HG03103 (cell line): ENCODE measurements around the gene DMD.
"Not testable (repeated sequence)": the region's sequence is repeated elsewhere in the genome, so short reads cannot be mapped to it uniquely, and the experiment has no call there.

ENCODE experiments used
- ATAC-seq: cut with Tn5 transposase; IDR thresholded peaks from one replicate; pipeline ENCODE4 v1.9.1; 2021; ENCODE audit warnings: low read depth; ENCODE audit not compliant: unreplicated experiment

The DMD gene

DNA sequence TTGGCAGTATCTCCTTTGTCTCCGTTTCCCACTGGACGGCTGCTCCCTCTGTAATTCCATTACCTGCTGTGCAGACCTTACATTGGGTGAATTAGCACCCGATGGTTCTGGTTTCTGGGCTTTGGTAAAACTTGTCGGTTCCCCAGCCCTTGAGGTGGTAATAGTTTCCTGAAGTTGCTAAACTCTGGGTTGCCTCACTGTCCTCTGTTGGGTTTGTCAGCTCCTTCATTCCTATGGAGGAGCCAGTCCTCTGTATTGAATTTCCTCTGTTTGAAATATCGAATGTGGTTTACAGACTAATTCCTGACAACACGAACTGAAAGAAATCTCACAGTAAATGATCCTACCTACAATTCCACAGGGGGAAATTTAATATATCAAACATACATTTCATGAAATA lies 1548.2 kb downstream of the DMD start:
- ATAC-seq: no peak

DNA sequence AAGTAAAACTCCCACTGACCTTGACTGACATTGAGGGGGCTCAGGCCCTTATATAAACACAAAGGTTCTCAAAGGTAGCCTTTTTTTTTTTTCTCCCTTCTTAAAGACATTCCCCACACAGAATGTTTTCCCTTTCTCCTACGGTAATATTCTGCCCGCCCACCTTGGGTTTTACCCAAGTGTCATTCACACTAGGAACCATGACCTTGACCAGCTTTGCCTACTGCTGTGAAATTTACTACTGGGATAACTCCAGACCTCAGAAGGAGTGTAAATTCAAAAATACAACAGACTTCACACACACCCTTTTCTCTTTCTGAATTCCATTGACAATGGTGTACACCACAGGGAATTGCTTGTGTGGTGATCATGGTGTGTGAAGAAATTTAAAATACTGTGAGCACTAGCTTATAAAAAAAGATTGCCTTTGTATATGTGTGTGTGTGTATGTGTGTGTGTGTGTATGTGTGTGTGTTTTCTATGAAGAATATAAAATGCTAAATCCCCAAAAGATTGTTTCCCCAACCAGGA lies 1550.0 kb downstream of the DMD start:
- no peak for ATAC-seq

DNA sequence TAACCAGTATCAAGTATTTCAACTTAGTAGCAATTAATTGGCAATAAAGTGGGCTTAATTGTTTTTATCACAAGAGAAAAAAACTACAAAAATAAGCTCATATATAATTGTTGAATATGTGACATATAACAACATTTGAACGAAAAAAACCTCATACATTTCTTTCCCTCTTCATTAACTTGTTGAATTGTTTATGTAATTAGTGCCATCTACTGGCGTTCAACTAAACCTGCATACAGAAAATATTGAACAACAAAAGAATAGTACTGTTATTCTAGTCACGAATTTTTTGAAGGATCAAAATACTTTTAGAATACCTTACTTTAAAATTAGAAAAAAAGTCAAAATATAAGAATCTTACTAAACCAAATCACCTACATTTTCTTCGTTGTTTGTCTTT lies 1553.0 kb downstream of the DMD start:
- ATAC-seq: no peak

DNA sequence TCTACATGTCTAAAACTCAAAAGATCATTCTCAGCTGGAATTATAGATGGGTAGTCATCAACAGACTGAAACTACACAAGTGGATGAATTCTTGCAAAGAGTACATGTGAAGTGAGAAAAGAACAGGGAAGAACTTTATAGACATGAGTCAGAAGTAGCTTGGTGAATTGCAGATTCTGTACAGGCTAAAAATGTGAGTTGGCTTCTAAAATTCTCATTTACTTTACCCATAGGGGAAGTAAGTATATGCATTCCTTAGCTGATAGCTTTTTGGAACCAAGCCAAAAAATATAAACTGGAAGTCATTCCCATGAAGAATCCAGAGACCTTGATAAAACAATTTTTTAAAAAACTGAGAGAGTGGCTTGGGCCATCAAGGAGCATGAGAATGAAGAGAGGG lies 1555.3 kb downstream of the DMD start:
- no peak for ATAC-seq

DNA sequence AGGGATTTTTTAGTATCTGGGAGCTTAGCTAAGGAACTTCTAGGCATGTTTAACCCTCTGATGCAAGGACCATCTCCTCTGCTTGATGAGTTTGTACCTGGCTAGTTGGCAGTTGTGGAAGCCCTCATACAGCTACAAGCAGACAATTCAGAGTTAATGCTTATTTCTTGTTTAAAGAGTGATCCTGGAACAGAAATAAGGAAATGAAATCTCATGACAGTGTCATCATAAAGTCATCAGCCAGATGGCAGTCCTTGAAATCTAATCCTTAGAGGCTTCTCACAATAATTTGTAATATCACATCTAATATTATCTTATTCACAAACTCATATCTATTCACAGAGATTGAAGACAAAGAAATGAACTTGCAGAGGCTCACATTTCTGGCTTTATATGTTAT lies 1557.9 kb downstream of the DMD start:
- no peak for ATAC-seq

DNA sequence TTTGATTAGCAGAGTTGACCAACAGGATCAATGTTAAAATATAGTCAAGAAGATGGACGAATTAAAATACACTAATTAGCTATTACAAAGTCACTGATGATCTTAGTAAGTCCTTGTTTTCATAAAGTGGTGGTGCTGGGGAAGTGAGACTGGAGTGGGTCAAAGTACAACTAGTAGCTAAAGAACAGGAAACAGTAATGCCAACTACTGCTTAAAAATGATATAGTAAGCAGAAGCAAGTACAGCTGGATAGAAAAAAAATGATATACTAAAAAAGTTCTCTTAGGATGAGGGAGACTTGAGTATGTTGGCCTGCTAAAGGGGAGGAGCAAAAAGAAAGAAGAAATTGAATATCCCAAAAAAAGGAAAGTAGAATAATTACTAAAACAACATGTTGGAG lies 1558.7 kb downstream of the DMD start:
- ATAC-seq: no peak

DNA sequence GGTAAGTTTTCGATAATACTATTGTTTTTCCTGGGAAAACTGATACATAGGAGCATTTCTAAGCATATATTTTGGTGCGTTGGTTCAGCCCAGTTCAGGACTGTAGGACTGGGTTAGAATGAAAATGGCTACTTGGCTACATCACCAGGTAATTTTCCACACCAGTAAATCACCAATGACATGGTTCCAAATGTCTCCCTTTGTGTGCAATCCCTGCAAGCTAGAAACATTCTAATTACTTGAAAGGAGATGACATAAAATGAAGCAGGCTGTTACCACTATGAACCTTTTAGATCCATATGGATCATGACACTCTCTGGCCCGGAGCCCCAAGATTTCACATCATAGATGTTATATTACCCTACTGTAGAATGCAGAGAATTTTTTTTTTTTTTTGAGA lies 1562.1 kb downstream of the DMD start:
- no peak for ATAC-seq

DNA sequence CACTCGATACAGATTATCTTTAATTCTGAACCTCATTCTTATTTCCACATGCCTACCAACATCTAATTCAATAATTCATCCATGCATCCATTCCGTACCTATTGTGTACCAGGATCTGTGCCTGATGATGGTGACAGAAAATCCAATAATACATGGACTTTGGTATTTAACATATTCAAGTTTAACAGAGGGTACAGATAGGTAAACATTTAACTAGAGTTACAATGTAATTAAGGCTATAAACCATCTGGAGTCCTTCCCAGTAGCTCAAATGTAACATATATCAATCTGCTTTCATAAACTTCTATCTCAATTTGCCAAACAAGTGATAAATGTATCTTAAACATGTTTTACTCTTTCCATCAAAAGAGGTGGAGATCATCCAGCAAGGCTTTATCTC lies 1578.0 kb downstream of the DMD start:
- ATAC-seq: no peak

DNA sequence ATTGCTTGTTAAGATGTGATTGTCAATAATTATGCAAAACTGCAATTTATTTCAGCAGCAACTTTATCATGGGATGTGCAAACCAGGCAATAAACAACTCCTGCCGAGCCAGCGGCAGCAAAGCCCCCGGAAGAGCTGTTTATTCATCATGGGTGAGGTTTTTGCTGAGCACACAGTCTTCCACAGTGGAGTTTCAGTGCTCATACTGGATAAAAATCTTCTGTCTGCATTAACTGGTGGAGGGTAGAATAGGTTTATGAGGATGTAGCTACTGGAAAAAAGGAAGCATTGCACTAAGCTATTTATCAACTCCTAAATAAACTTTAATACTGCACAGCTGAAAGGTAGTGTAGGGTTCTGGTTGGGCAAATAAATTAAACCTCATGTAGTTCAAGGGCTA lies 1582.2 kb downstream of the DMD start:
- no peak for ATAC-seq

DNA sequence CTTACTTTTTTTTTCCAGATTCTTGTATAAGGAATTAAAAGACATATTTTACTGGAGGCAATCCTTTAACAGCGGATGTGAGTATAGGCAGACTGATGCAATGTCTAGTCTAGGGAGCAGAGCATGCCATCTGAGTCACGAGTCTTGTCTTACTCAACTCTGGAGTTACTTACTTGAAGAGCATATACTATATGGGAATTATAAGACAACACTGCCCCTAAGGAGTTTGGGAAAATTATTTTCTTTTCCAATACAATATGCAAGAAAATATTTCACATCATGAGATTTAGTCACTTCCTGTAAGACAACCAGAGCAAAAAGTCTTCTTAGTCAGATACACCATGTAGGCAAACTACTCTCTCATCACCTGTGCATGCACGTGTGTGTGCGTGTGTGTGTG lies 1602.2 kb downstream of the DMD start:
- no peak for ATAC-seq

DNA sequence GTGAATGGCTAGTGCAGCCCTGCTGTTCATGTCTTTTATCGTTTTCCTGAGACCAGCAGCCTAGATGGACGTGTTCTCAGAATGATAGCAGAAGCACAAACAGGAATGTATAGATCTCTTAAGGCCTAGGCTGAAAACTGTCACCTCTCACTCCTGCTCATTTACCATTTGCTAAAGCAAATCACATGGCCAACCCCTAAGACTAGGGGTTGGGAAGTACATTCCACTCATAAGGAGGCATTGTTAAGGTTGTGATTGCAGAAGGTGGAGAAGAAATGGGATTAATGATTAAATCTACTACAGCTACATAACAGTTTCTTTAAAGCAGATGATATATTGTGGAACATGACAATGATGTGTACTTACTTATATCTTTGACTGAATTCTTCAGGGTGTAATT lies 1602.7 kb downstream of the DMD start:
- no peak for ATAC-seq

DNA sequence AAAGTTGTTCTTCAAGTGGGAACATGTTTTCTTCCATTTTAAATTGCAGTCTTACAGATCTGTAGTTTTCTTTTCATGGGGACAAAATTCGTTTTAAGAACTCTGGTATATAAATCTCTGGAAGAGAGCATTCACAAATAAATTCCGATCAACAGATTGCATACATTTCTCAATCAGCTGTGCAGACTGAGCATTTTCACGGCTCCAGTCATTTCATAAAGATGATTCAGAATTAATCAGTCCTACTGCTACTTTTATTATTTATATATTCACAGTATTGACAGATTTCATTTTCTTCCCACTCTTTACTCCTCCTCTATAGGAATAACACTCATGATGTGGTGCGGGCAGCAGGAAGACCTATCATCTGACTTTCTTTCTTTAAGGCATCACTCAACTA lies 1604.6 kb downstream of the DMD start:
- no peak for ATAC-seq

DNA sequence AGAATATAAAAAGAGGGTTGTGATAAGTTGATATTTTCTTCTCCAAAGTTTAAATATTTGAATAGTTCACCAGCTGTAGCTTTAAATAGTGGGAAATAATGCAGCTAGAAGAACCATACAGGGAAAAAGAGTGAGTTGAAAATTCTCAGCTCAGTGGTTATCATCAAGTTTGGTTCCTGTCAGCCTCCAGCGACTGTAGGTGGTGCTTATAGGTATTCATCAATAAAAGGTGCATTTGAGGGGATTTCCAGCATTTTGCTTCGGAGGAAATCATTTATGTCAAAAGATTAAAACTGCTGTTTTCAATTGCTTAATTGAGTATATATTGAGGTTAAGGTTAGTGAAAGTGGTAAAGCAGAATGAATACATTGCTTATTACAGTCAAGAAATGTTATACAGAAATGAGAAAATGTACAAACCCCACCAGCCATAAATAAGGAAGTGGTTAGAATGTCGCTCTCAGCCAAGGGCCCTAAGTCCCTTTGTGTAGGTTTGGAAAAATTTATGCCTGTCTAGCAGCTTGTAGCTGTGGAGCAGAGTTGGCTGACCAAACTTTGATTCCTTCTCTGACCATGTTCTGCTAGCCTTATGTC lies 1606.6 kb downstream of the DMD start:
- ATAC-seq: peak; percentile 63

DNA sequence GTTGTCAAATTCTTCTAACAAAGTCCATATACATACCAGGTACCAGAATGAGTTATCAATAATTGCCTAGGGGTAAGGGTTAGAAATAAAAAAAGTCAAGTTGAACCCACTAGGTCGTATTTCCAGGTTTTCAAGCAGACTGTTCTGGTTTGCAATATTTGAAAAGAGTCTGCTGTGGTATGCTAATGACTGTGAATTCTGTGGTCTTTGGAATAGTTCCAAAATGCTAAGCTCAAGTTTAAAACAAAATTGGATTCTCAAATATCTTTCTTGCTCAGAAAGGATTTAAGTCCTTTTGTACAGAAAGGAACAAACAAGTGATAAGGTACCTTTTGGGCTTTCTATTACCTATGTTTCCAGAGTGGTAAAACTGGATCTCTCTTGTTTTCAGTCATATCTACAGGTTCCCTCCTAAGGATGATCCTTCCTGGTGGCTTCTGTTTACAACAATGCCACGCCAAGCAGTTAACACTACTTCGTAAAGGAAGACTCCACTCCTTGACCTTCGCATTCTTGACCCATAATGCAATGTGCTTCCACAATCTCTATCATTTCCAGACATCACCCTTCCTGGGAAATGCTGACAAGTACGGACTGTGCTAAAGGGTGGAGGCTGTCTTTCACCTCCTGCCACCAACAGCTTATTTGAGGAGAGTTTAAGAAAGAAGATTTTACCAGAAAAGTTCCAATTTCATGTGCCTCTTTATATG lies 1607.8 kb downstream of the DMD start:
- ATAC-seq: no peak

DNA sequence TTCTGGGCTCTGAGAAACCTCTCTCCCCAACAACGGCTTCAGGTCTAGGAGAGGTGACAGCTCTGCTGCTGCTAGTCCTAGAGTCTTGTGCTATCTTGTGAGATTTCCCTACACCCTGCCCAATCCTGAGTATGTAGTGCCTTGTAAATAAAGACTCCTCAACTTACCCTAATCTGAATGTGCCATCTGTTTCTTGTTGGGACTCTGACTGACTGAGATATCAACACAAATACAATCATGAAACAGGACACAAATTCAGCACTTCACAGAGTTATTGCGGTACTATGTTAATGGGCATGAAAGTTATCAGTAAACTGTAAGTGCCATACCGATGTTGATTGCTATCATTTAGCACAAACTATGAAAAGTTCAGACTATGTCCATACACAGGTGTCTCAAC lies 1610.5 kb downstream of the DMD start:
- no peak for ATAC-seq

DNA sequence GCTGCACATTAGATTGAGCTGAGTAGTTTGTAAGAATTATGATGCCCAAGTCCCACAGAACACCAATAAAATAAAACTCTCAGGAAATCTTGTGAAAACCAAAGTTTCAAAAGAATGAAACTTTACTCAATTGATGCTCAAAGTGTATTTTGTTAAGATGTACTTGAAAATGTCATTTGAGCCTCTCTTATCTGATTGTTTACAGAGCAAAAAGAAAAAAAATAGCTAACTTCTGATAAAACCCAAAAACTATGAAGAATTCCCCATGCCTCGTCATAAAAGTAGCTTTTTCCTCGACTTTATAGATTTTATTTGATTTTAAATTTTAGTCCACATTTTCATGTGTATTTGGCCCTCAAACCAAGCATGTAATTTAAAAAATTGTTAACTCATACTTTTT lies 1618.0 kb downstream of the DMD start:
- ATAC-seq: no peak

DNA sequence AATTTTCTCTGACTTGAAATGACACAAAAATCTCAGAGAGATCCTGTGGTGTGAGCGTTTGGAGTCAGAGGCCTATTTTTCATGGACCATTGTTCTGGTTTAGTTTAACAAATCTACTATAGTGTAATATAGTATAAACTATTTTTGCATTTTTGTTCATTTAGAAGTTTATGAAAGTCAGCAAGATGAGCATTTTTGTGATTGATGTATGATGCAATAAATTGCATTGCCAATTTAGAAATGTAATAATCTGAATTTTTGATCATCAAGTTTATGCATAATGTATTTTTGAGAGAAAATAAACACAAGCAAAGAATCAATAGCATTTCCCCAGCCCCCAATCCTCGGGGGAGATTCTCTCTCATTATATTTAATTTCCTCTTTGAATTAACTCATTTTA lies 1620.0 kb downstream of the DMD start:
- ATAC-seq: no peak

DNA sequence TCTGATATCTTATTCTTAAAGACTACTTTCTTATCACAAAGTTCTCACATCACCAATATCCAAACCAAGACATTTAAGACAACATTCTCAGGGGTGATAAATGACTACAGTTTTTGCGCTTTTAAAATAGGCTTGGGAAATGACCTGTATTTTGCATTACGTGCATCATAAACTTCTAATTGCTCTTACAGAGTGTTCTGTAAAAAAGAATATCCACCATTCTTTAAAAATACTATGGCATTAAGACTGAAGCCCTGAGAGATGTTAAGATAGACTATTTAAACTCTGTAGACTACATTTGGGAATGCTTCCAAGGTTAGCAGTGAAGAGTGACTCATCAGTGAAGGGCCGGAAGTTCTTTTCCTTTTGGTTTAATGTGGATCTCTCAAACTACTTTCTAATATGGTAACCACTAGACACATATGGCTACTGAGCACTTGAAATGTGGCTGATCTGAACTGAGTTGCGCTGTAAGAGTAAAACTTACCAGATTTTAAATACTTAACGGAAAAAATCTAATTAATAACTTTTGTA lies 1620.7 kb downstream of the DMD start:
- no peak for ATAC-seq

DNA sequence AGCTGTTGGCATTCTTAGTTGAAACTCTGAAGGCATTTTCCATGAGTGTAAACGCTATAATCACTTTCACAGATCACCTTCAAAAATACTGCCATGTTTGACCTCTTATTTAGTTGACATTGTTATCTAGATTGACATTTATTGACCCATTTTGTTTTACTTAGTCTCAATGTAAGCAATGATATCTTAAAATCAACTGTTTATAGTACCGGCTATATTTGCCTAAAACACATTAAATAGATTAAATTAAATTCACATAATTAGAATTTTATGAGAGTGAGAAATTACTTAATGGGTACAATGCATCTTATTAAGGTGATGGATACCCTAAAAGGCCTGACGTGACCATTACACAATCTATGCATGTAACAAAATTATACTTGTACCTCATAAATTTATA lies 1621.8 kb downstream of the DMD start:
- ATAC-seq: no peak

DNA sequence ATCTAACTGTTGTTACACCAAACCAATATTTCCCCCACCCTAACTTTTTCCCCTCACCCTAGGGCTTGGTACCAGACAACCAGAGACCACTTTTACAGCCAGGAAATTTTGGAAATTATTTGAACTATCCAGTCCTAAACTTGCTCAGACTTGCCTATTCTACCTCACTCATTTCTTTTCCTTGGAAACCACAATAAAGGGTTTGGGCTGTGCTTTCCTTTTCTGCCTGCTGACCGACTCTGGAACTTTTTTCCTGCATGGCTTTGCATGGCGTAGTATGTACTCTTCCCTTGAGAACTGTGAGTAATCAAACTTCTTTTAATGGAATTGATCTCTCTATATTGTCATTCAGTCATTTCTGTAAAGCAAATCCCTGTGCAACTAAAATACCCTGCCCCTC lies 1623.0 kb downstream of the DMD start:
- no peak for ATAC-seq

DNA sequence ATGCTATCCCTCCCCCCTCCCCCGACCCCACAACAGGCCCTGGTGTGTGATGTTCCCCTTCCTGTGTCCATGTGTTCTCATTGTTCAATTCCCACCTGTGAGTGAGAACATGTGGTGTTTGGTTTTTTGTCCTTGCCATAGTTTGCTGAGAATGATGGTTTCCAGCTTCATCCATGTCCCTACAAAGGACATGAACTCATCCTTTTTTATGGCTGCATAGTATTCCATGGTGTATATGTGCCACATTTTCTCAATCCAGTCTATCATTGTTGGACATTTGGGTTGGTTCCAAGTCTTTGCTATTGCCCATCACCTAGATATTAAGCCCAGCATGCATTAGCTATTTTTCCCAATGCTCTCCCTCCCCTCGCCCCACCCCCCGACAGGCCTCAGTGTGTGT lies 1627.5 kb downstream of the DMD start:
- ATAC-seq: not testable (repeated sequence)

DNA sequence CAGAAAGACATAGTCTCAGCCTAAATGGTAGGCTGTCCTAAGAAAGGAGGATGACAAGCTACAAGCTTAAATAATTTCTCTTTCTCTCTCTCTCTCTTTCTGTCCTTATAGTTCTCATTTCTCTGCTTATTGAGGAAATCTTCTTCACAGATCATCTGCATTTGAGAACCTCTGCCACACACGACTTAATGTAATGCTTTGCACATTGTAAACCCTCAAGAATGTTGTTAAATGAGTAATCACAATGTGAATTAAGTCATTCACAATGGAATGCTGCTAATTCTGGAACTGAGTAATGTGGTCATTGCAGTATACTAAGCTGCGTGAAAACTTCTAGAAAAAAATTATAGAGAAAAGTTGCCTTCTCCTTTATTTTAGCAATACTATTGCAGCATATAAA lies 1630.6 kb downstream of the DMD start:
- ATAC-seq: no peak
